NCI-H82 treated with DMSO at 0.1 percent for 48 hours (cell line): Measurements from ENCODE around the gene SEPHS2.
"Not testable (repeated sequence)": the region's sequence is repeated elsewhere in the genome, so short reads cannot be mapped to it uniquely, and the experiment has no call there.

ENCODE experiments used
- DNase-seq: peaks from one replicate; lab custom pipeline; 2025; ENCODE audit not compliant: unreplicated experiment; lab: John Stamatoyannopoulos, UW

Gene SEPHS2, protein sequence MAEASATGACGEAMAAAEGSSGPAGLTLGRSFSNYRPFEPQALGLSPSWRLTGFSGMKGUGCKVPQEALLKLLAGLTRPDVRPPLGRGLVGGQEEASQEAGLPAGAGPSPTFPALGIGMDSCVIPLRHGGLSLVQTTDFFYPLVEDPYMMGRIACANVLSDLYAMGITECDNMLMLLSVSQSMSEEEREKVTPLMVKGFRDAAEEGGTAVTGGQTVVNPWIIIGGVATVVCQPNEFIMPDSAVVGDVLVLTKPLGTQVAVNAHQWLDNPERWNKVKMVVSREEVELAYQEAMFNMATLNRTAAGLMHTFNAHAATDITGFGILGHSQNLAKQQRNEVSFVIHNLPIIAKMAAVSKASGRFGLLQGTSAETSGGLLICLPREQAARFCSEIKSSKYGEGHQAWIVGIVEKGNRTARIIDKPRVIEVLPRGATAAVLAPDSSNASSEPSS

DNA sequence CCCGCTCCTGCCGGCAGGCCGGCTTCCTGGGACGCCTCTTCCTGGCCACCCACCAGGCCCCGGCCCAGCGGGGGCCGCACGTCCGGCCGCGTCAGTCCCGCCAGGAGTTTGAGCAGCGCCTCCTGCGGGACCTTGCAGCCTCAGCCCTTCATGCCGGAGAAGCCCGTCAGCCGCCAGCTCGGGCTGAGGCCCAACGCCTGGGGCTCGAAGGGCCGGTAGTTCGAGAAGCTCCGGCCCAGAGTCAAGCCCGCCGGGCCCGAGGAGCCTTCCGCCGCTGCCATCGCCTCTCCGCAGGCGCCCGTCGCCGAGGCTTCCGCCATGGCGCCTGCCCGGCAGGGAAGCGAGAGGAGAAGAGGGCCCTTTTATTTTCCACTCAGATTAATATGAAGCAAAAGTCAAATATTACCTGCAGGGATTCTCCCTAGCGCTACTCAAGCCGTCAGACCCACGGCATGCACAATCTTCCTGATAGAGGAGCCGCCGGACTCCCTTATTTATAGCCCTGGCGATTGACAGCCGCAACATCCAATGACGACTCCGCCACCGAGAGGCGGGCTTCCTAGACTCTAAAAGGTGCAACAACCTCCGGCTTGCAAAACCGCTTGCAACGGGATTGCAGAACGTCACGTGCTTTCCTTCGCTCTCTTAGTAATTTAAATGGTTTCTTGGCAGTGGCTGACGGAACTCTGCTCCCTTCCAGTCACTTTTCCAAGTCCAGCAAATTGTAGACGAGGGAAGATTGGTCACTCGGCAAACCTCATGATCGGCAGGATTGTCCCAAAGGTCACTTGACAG lies at the start of gene SEPHS2:
SEPHS2 (minus strand) TSS at position 467 of the 795 bp plus-strand sequence; CDS start at position 320, 147 bp downstream.
- peak; percentile 82 for DNase-seq

DNA sequence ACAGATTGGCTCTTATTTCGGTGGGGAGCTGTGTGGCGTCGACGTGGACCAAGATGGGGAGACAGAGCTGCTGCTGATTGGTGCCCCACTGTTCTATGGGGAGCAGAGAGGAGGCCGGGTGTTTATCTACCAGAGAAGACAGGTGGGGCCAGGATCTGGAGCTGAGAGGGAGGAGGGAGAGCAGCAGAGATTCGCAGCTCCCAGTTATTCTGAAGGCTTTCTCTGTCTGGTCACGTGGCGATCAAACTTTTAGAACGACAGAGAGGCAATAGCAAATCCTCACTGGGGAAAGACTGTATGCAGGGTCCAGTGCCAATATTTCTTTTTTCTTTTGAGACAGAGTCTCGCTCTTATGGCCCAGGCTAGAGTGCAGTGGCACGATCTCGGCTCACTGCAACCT lies 49.0 kb upstream of the SEPHS2 start:
- no peak for DNase-seq

DNA sequence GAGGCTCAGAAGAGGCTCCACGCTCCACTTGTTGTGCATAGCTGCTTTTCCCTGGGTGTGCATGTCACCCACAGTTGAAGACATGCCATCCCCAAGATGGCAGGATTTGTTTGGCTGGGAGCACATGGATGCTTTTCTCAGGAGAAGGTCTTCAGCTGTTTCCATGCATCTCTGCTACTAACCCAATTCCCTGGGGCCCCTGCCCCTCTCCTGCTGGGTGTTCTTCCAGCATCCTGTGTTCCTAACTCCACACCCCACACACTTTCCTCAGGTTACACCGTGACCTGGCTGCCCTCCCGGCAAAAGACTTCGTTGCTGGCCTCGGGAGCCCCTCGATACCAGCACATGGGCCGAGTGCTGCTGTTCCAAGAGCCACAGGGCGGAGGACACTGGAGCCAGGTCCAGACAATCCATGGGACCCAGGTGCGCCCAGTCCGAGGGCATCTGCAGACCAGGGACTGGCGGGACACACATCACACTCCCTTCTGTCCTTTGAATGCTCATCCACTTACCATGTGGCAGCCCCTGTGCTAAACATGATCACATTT lies 48.3 kb upstream of the SEPHS2 start:
- no peak for DNase-seq

DNA sequence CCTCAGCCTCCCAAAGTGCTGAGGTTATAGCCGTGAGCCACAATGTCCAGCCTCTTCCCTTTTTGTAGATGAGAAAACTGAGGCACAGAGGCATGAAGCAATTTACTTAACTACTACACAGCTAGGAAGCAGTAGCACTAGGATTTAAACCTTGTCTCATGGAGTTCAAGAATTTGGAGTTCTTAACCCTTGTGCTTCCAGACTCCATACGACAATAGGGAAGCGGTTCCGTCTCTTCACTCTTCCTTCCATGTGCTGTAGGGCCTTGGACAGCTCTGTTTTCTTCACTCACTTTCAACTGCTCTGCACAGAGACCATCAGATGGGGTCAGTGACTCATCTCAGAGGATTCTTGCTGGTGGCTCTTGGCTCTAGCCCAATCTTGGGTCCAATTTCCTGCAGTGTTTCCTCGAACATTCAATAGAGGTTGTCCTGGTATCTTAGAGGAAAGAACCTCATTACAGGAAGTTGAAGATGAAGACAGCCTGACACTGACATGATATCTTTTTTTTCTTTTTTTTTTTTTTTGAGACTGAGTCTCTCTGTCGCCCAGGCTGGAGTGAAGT lies 46.2 kb upstream of the SEPHS2 start:
- no peak for DNase-seq

DNA sequence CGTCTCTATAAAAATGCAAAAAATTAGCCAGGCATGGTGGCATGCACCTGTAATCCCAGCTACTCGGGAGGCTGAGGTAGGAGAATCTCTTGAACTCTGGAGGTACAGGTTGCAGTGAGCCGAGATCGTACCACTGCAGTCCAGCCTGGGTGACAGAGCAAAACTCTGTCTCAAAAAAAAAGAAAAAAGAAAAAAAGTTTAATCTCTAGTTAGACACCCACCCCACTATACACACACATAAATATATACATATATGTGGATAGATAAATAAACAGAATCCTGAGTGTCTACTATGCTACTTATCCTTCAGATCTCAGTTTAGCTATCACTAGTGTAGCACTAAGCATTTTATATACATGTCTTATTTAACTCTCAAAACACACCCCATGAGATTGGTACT lies 45.6 kb upstream of the SEPHS2 start:
- DNase-seq: no peak

DNA sequence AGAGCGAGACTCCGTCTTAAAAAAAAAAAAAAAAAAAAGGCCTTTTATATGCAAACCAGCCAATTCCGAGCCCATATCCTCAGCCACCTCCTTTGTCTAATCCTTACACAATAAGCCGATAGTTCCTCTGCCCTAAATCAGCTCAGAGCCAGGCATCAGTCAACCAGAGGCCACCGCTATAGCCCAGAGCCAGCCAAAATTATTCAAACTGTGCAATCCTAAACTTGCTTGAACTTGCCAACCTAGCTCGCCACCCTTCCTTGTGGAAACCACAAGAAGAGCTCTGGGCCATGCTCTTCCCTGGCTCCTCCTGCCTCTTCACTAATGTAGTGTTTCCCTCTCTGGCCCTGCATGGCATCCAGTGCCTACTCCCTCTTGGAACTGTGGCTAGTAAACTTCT lies 44.5 kb upstream of the SEPHS2 start:
- DNase-seq: no peak

DNA sequence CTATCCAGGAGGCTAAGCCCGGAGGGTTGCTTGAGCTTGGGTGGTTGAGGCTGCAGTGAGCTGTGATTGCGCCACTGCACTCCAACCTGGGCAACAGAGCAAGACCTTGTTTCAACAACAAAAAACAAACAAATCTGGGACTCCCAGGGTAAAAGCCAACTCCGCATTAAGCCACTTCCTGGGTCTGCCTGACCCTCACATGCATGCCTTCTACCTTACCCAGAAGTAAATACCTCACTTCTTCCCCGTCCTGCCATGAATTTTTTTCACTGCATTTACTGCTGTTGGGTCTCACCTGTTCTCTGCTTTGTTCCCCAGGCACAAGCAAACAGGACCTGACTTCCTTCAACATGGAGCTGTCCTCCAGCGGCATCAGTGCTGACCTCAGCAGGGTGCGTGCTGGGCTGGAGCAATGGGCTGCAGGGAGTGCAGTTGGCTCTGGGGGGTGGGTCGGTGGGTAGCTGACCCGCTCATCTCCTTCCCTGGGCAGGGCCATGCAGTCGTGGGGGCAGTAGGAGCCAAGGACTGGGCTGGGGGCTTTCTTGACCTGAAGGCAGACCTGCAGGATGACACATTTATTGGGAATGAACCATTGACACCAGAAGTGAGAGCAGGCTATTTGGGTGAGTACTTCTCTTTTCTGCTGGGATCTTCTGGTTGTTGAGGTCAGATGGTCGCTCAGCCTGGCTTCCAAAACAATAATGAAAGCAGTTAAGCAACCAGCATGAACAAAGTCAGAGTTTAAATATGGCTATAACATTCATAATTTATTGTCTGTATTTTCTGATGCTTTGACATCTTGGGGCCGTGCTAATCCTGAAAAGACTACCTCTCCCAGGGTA lies 43.3 kb upstream of the SEPHS2 start:
- DNase-seq: no peak

DNA sequence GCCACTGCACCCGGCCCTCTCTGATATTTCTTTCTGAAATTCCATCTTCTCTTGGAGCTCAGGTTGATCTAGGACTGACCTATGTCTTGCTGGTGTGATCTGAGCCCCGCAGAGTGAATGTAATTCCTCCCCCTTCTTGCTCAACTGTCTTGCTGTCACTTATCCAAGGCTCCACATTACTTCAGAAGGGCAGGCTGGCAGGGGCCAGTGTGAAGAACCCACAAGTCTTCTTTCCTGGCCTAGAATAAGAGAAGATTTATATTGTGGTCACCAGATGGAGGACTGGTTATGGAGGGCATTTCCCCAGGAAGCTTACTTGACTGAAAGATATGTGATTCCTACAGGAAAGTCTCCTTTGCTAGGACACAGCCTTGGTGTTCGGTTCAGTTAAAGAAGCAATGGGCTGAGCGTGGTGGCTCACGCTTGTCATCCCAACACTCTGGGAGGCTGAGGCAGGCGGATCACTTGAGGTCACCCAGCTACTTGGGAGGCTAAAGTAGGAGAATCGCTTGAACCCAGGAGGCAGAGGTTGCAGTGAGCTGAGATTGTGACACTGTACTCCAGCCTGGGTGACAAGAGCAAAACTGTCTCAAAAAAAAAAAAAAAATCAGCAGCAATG lies 40.3 kb upstream of the SEPHS2 start:
- no peak for DNase-seq

DNA sequence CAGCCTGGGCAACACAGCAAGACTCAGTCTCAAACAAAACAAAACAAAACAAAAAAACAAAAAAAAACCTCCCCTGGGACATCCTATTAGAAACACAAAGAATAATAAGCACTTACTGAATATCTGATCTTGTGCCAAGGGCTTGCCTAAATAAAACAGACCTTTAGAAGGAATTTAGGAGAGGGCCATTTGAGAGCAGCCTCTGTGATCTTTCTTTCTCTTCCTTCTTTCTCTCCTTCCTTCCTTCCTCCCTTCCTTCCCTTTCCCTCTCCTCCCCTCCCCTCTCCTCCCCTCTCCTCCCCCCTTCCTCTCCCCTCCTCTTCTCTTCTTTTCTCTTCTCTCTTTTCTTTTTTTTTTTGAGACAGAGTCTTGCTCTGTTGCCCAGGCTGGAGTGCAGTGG lies 39.2 kb upstream of the SEPHS2 start:
- no peak for DNase-seq

DNA sequence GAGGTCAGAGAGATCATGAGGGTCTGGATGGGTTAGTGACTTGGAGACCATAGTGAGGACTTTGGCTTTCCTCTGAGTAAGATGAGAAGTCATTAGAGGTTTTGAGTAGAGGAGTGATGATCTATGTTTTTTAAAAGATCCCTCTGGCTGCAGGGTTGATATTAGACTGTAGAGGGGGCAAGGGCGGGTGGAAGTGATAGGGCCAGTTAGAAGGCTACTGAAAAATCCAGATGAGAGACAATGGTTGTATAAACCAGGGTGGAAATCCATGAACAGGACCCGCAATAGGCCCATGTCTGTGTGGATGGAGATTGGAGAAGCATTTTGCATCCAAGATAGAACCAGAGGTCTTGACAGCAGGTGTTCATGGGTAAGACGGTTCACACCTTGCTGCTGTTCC lies 36.7 kb upstream of the SEPHS2 start:
- DNase-seq: no peak

DNA sequence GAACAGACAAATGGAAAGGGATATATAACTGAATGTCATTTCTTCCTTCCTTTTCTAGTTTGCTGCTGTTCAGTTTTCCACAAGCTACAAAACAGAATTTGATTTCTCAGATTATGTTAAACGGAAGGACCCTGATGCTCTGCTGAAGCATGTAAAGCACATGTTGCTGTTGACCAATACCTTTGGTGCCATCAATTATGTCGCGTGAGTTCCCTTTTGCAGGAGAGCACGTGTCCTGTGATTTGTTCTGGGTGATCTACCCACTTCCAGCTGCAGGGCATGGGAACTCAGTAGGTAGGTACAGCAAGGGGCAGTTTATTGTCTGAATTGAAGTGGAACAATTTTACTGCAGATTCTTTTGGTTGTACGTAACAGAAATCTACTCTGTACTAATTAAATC lies 35.7 kb upstream of the SEPHS2 start:
- no peak for DNase-seq

DNA sequence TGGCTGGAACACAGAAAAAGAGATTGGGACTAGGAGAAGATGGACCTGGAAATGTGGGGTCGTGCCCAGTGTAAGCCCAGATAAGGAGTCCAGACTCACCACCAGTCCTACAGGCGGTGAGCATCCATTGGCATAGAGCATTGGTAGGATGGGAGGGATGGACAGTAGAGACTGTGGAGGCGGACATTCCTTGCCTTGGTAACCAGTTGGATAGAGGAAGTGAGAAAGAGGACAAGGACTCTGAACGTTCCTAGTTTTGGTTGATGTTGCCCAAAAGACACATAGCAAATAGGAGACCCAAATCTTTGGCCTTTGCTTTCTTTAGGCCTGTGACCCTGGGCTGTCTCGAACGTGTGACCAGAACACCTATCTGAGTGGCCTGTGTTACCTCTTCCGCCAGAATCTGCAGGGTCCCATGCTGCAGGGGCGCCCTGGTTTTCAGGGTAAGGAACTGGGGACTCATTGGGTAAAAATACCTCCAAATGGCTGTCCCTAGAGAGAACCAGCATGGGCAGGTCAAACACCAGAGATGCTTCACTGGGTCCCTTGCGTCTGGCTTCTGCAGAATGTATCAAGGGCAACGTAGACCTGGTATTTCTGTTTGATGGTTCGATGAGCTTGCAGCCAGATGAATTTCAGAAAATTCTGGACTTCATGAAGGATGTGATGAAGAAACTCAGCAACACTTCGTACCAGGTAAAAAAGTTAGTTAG lies 33.2 kb upstream of the SEPHS2 start:
- no peak for DNase-seq

DNA sequence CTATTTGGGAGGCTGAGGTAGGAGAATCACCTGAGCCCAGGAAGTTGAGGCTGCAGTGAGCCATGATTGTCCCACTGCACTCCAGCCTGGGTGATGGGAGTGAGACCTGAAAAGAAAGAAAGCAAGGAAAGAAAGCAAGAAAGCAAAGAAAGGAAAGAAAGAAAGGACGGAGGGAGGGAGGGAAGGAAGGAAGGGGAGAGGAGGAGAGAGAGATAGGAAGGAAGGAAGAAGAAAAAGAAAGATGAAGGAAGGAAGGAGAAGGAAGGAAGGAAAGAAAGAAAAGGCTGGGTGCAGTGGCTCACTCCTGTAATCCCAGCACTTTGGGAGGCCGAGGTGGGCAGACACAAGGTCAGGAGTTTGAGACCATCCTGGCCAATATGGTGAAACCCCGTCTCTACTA lies 32.1 kb upstream of the SEPHS2 start:
- DNase-seq: not testable (repeated sequence)

DNA sequence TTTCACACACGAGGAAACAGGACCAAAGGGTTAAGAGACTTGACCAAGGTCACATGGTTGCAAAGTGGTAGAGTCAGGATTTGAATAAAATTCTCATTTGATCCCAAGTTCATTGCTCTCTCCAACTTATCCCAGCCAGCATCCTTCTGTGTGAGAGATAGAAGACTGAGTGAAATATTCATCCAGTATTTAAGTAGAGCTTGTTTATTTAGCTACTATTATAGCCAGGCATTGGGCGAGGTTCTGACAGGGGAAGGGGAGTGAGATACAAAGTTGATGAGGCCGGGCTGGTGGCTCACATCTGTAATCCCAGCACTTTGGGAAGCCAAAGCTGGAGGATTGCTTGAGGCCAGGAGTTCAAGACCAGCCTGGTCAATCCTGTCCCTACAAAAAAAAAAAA lies 31.3 kb upstream of the SEPHS2 start:
- DNase-seq: no peak

DNA sequence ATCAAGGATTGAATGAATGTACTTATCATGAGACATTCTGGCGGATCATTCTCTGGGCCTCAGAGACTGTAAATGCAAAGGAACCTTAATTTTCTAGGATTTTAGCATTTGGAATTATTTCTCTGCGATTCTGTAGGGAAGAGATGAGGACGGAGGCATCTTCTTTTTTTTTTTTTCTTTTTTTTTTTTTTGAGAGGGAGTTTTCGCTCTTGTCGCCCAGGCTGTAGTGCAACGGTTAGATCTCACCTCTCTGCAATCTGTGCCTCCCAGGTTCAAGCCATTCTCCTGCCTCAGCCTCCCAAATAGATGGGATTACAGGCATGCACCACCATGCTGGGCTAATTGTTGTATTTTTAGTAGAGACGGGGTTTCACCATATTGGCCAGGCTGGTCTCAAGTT lies 29.0 kb upstream of the SEPHS2 start:
- DNase-seq: no peak

DNA sequence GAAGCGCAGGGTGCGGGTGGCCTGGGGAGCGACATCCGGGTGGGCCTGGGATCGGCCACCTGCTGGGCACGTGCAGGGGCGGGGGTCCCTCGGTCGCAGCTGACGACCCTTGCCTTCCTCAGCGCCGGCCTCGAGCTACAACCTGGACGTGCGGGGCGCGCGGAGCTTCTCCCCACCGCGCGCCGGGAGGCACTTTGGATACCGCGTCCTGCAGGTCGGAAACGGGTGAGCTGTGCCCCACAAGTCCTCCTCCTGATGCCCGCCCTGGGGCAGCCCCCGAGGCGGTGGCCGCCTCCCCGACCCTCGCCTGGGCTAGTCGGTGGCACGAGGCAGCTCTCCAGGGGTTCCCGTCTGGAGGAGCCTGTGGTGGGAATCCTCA lies 28.4 kb upstream of the SEPHS2 start:
- DNase-seq: no peak

DNA sequence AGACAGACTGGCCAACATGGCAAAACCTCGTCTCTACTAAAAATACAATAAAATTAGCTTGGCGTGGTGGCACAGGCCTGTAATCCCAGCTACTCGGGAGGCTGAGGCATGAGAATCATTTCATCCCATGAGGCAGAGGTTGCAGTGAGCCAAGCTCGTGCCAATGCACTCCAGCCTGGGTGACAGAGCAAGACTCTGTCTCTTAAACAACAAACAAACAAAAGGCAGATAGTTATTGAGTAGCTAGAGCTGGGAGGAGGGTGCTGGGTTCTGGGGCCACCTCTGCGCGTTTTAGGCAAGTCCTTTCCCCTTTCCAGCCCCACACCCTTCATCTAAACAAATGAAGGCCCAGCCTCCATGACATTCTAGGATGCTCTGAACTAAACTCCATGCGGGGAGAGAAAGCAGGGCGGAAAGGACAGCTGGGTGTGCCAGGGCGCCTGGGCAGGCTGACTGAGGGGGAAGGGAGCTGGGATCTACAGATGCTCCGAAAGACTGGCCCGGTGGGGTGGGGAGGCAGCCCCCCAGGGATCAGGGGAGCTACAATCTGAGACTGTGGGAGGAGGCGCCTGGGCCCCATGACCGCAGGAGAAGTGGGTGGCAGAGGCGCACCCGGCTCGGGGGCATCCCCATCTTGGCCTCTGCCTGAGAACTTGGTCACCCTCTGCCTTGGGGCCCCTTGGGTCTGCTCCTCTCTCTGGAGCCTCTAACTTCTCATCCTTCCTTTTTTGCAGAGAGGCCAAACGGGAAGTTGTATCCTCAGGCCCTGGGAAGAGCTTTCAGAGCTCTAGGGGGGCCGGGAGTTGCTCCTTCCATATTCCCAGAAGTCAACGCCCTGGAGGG lies 27.8 kb upstream of the SEPHS2 start:
- no peak for DNase-seq

DNA sequence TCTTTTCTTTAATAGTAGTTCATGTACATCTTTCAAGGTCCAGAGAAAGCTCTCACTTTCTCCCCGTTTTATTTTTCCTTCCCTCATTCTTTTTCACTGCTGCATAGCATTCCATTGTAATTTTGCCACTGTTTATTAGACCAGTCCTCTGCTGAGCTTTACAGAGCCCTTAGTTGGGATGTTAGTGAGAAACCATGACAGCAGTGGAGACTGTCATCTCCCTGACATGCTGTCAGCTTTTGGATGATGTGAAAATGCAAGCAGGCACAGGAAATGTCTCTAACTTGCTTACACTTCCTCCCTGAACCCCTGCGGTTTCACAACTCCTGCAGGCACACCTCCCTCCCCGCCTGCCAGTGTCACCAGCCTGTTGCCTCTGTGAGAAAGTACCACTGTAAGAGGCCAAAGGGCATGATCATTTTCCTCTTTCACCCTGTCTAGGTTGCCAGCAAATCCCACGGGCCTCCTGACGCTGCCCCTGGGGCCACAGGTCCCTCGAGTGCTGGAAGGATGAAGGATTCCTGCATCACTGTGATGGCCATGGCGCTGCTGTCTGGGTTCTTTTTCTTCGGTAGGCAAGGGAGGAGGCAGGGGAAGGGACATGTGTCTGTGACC lies 26.8 kb upstream of the SEPHS2 start, which contains the start of gene ITGAL:
ITGAL (plus strand) TSS at position 415 of the 615 bp plus-strand sequence; CDS start at position 511, 96 bp downstream.
- DNase-seq: no peak
